HepG2 (cell line): Measurements from ENCODE around the gene RPS25. TPM values are rescaled to one million over a fixed set of nuclear protein-coding genes. Genes with fewer than 3 reads are reported as not detected.

Experiments used
- ATAD3A ChIP-seq: sonication (generic); formaldehyde crosslinking; IDR thresholded peaks from 2 replicates; pipeline ENCODE4 v1.4.0; 2020; ENCODE audit warnings: missing genetic modification reagents
- GTF2F1 ChIP-seq: fragments of 150-350 bp; IDR thresholded peaks from 2 replicates; pipeline ENCODE4 v1.6.1; 2014; ENCODE audit warnings: low read length
- KMT2A ChIP-seq: sonication (generic); formaldehyde crosslinking; IDR thresholded peaks from 2 replicates; pipeline ENCODE4 v1.4.0; 2020; ENCODE audit warnings: missing genetic modification reagents
- MIER2 ChIP-seq: IDR thresholded peaks from 2 replicates; pipeline ENCODE4 v1.6.1; 2016; ENCODE audit warnings: missing biosample characterization, missing genetic modification reagents
- MZF1 ChIP-seq: sonication (generic); formaldehyde crosslinking; IDR thresholded peaks from 2 replicates; pipeline ENCODE4 v1.8.1; 2023; ENCODE audit warnings: mild to moderate bottlenecking, missing genetic modification reagents, borderline replicate concordance
- NR2F6 ChIP-seq, 2 experiments: IDR thresholded peaks; 2 replicates each; pipeline ENCODE4 v1.6.1; 2016; ENCODE audit warnings: antibody characterized with exemption in 1 of 2, mild to moderate bottlenecking in 1 of 2
- SCMH1 ChIP-seq: sonication (generic); formaldehyde crosslinking; IDR thresholded peaks from 2 replicates; pipeline ENCODE4 v1.9.0; 2021; ENCODE audit warnings: missing genetic modification reagents, mild to moderate bottlenecking, borderline replicate concordance
- SMYD3 ChIP-seq: sonication (generic); formaldehyde crosslinking; IDR thresholded peaks from 2 replicates; pipeline ENCODE4 v1.8.1; 2023; ENCODE audit warnings: mild to moderate bottlenecking, missing genetic modification reagents
- ZFP90 ChIP-seq: sonication (generic); formaldehyde crosslinking; IDR thresholded peaks from 2 replicates; pipeline ENCODE4 v1.8.0; 2022; ENCODE audit warnings: missing genetic modification reagents, mild to moderate bottlenecking, inconsistent platforms, borderline replicate concordance
- ZNF296 ChIP-seq: sonication (generic); formaldehyde crosslinking; conservative IDR thresholded peaks from 2 replicates; pipeline ENCODE4 v1.5.0; 2020; ENCODE audit warnings: mild to moderate bottlenecking, missing genetic modification reagents
- ZNF563 ChIP-seq: sonication (generic); formaldehyde crosslinking; IDR thresholded peaks from 2 replicates; pipeline ENCODE4 v1.8.0; 2022; ENCODE audit warnings: mild to moderate bottlenecking, moderate library complexity, missing genetic modification reagents
- ZNF670 ChIP-seq: sonication (generic); formaldehyde crosslinking; IDR thresholded peaks from 2 replicates; pipeline ENCODE4 v1.8.0; 2022; ENCODE audit warnings: mild to moderate bottlenecking, missing genetic modification reagents, borderline replicate concordance
- ZNF839 ChIP-seq: sonication (generic); formaldehyde crosslinking; IDR thresholded peaks from 2 replicates; pipeline ENCODE4 v1.4.0; 2020; ENCODE audit warnings: missing genetic modification reagents, mild to moderate bottlenecking, borderline replicate concordance
- polyA plus RNA-seq, 8 experiments: library from polyadenylated mRNA; depleted of rRNA in 3 of 8; stranded (reverse) in 7 of 8; unstranded in 1 of 8; fragments of >200 nt; fragmentation: Illumina TruSeq in 4 of 8; extraction: Trizol in 4 of 8; gene quantifications; 2 replicates each; pipeline versions ENCODE4 v1.2.1 to v1.2.3, GENCODE V29; 2011 to 2016; ENCODE audit warnings: low read depth in 4 of 8, missing spikeins in 1 of 8, mixed read lengths in 1 of 8; ENCODE audit not compliant: insufficient read depth in 1 of 8
- total RNA-seq, 5 experiments: library from RNA; depleted of rRNA; stranded (reverse); fragments of >200 nt; fragmentation: Illumina TruSeq; extraction: Trizol; gene quantifications; 2 replicates each; pipeline ENCODE4 v1.2.3, GENCODE V29; 2016; ENCODE audit warnings: low read depth in 1 of 5
- TF ChIP-seq, protein P1 (sequence below): IDR thresholded peaks from 2 replicates; pipeline ENCODE4 v1.6.1; 2016; ENCODE audit warnings: low read depth, missing genetic modification reagents, missing compliant biosample characterization
- TF ChIP-seq, protein P2 (sequence below): sonication (generic); formaldehyde crosslinking; conservative IDR thresholded peaks from 2 replicates; pipeline ENCODE4 v1.8.1; 2023; ENCODE audit warnings: missing genetic modification reagents
- TF ChIP-seq, protein P3 (sequence below): IDR thresholded peaks from 2 replicates; pipeline ENCODE4 v1.6.1; 2016; ENCODE audit warnings: control low read depth
- TF ChIP-seq, protein P4 (sequence below): sonication (generic); formaldehyde crosslinking; IDR thresholded peaks from 2 replicates; pipeline ENCODE4 v1.4.0; 2020; ENCODE audit warnings: missing genetic modification reagents, borderline replicate concordance
- TF ChIP-seq, protein P5 (sequence below): IDR thresholded peaks from 2 replicates; pipeline ENCODE4 v1.6.1; 2016; ENCODE audit warnings: missing compliant biosample characterization, missing genetic modification reagents, borderline replicate concordance

The RPS25 gene
- total and polyA plus RNA-seq, 2 of the 13 experiments (the other 11 are each of a cell fraction or from before 2014, with no cell fraction given): 839 to 1,415 TPM

DNA sequence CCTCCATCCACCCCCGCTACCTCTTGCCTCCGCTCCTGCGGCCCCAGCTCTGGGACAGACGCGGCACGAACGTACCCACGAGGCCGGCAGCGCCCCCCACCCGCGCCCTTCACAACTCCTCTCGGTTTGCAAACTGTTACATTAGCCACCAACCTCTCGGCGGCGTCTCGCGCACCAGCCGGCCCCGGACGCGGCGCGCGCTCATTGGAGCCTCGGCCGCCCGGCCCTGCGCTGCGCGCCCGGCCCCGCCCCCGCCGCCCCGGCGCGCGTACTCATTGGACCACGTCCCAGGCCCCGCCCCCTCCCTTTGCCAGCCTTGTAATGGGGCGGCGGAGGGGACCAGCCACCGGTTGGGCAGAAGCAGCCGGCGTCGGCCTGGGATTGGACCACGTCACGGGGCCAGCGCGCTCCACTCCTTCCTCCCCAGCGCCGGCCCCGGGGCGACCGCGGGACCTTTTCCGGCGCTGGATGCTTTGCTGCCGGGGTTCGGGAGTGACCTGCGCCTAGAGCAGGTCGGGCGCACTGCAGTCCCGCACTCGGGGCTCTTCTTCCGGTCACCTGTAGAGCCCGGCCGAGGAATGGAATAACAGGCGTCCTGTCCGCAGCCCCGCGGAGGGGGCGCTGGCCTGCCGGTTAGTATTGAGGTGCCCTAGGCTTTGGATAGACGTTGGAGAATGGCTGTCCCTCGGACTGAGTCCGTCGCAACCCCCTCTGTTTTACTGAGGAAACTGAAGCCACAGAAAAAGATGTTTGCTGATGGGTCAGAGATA is 39.0 kb upstream of the RPS25 start, which contains the start of gene HYOU1 (continued):
- TF ChIP-seq, protein P1, sequence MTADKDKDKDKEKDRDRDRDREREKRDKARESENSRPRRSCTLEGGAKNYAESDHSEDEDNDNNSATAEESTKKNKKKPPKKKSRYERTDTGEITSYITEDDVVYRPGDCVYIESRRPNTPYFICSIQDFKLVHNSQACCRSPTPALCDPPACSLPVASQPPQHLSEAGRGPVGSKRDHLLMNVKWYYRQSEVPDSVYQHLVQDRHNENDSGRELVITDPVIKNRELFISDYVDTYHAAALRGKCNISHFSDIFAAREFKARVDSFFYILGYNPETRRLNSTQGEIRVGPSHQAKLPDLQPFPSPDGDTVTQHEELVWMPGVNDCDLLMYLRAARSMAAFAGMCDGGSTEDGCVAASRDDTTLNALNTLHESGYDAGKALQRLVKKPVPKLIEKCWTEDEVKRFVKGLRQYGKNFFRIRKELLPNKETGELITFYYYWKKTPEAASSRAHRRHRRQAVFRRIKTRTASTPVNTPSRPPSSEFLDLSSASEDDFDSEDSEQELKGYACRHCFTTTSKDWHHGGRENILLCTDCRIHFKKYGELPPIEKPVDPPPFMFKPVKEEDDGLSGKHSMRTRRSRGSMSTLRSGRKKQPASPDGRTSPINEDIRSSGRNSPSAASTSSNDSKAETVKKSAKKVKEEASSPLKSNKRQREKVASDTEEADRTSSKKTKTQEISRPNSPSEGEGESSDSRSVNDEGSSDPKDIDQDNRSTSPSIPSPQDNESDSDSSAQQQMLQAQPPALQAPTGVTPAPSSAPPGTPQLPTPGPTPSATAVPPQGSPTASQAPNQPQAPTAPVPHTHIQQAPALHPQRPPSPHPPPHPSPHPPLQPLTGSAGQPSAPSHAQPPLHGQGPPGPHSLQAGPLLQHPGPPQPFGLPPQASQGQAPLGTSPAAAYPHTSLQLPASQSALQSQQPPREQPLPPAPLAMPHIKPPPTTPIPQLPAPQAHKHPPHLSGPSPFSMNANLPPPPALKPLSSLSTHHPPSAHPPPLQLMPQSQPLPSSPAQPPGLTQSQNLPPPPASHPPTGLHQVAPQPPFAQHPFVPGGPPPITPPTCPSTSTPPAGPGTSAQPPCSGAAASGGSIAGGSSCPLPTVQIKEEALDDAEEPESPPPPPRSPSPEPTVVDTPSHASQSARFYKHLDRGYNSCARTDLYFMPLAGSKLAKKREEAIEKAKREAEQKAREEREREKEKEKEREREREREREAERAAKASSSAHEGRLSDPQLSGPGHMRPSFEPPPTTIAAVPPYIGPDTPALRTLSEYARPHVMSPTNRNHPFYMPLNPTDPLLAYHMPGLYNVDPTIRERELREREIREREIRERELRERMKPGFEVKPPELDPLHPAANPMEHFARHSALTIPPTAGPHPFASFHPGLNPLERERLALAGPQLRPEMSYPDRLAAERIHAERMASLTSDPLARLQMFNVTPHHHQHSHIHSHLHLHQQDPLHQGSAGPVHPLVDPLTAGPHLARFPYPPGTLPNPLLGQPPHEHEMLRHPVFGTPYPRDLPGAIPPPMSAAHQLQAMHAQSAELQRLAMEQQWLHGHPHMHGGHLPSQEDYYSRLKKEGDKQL (CRISPR knock-in tag): no peak
- TF ChIP-seq NR2F6 (IDR thresholded peaks at IDR 0.05) (peak; percentile 69), NR2F6 (CRISPR knock-in tag; IDR thresholded peaks at IDR 0.05) (peak; percentile 86), SCMH1 (no peak), MZF1 (CRISPR knock-in tag) (no peak), ZNF670 (CRISPR knock-in tag) (no peak), MIER2 (CRISPR knock-in tag) (no peak), GTF2F1 (no peak), SMYD3 (CRISPR knock-in tag) (no peak), ATAD3A (CRISPR knock-in tag) (no peak), ZFP90 (CRISPR knock-in tag) (no peak), ZNF563 (CRISPR knock-in tag) (0 out of 2 replicates have a peak, but pooled peaks have one; percentile 64), KMT2A (CRISPR knock-in tag) (peak; percentile 40; the same call in 1 of the 2 replicates), ZNF839 (CRISPR knock-in tag) (no peak), ZNF296 (CRISPR knock-in tag) (no peak)
- TF ChIP-seq, protein P2, sequence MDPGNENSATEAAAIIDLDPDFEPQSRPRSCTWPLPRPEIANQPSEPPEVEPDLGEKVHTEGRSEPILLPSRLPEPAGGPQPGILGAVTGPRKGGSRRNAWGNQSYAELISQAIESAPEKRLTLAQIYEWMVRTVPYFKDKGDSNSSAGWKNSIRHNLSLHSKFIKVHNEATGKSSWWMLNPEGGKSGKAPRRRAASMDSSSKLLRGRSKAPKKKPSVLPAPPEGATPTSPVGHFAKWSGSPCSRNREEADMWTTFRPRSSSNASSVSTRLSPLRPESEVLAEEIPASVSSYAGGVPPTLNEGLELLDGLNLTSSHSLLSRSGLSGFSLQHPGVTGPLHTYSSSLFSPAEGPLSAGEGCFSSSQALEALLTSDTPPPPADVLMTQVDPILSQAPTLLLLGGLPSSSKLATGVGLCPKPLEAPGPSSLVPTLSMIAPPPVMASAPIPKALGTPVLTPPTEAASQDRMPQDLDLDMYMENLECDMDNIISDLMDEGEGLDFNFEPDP (CRISPR knock-in tag): no peak
- TF ChIP-seq, protein P3, sequence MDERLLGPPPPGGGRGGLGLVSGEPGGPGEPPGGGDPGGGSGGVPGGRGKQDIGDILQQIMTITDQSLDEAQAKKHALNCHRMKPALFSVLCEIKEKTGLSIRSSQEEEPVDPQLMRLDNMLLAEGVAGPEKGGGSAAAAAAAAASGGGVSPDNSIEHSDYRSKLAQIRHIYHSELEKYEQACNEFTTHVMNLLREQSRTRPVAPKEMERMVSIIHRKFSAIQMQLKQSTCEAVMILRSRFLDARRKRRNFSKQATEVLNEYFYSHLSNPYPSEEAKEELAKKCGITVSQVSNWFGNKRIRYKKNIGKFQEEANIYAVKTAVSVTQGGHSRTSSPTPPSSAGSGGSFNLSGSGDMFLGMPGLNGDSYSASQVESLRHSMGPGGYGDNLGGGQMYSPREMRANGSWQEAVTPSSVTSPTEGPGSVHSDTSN (CRISPR knock-in tag): no peak
- TF ChIP-seq, protein P4, sequence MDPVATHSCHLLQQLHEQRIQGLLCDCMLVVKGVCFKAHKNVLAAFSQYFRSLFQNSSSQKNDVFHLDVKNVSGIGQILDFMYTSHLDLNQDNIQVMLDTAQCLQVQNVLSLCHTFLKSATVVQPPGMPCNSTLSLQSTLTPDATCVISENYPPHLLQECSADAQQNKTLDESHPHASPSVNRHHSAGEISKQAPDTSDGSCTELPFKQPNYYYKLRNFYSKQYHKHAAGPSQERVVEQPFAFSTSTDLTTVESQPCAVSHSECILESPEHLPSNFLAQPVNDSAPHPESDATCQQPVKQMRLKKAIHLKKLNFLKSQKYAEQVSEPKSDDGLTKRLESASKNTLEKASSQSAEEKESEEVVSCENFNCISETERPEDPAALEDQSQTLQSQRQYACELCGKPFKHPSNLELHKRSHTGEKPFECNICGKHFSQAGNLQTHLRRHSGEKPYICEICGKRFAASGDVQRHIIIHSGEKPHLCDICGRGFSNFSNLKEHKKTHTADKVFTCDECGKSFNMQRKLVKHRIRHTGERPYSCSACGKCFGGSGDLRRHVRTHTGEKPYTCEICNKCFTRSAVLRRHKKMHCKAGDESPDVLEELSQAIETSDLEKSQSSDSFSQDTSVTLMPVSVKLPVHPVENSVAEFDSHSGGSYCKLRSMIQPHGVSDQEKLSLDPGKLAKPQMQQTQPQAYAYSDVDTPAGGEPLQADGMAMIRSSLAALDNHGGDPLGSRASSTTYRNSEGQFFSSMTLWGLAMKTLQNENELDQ: no peak
- TF ChIP-seq, protein P5, sequence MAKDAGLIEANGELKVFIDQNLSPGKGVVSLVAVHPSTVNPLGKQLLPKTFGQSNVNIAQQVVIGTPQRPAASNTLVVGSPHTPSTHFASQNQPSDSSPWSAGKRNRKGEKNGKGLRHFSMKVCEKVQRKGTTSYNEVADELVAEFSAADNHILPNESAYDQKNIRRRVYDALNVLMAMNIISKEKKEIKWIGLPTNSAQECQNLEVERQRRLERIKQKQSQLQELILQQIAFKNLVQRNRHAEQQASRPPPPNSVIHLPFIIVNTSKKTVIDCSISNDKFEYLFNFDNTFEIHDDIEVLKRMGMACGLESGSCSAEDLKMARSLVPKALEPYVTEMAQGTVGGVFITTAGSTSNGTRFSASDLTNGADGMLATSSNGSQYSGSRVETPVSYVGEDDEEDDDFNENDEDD (CRISPR knock-in tag): no peak
